GDM1 (cell line): Measurements from ENCODE around the gene TMPRSS9.
A peak's percentile ranks its signal among the peaks of the same experiment; 100 is the strongest.
"Not testable (repeated sequence)": the region's sequence is repeated elsewhere in the genome, so short reads cannot be mapped to it uniquely, and the experiment has no call there.

Experiments
- DNase-seq: peaks from one replicate; lab custom pipeline; 2025; lab: John Stamatoyannopoulos, UW

Gene TMPRSS9

GRCh38 chr19:2461751-2462634 lies 101.9 kb downstream of the TMPRSS9 start:
- DNase-seq = no peak

DNA sequence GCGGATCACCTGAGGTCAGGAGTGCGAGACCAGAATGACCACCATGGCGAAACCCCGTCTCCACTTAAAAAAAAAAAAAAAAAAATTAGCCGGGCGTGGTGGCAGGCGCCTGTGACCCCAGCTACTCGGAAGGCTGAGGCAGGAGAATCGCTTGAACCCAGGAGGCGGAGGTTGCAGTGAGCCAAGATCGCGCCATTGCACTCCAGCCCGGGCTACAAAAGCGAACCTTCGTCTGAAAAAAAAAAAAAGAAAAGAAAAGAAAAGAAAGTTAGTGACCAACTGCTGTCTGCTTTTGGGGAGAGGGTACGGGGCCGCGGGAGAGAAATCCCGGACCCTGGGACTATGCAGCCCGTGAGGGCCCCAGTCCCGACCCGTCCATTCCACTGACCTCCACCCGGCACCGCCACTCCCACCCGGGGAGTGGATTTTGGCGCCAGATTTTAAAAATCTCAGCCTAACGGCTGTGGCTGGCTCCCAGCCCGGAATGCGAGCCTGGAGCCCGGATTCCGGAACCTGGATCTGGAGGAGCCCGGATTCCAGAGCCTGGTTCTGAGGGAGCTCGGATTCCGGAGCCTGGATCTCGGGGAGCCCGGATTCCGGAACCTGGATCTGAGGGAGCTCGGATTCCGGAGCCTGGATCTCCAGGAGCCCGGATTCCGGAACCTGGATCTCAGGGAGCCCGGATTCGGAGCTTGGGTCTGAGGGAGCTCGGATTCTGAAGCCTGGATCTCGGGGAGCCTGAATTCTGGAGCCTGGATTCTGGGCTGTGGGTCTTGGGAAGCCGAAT lies 102.8 kb downstream of the TMPRSS9 start:
- DNase-seq = no peak

DNA sequence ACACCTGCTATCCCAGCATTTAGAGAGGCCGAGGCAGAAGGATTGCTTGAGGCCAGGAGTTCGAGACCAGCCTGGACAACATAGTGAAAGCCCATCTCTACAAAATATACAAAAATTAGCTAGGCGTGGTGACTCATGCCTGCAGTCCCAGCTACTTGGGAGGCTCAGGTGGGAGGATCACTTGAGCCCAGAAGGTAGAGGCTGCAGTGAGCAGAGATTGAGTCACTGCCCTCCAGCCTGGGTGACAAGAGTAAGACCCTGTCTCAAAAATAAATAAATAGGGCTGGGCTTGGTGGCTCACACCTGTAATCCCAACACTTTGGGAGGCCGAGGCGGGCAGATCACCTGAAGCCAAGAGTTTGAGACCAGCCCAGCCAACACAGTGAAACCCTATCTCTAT lies 103.6 kb downstream of the TMPRSS9 start:
- not testable (repeated sequence) for DNase-seq

- DNase-seq = no peak
Observed at GRCh38 chr19:2464389-2464788, 104.3 kb downstream of the TMPRSS9 start.

GRCh38 chr19:2468596-2468995 lies 108.5 kb downstream of the TMPRSS9 start:
- DNase-seq = no peak

DNA sequence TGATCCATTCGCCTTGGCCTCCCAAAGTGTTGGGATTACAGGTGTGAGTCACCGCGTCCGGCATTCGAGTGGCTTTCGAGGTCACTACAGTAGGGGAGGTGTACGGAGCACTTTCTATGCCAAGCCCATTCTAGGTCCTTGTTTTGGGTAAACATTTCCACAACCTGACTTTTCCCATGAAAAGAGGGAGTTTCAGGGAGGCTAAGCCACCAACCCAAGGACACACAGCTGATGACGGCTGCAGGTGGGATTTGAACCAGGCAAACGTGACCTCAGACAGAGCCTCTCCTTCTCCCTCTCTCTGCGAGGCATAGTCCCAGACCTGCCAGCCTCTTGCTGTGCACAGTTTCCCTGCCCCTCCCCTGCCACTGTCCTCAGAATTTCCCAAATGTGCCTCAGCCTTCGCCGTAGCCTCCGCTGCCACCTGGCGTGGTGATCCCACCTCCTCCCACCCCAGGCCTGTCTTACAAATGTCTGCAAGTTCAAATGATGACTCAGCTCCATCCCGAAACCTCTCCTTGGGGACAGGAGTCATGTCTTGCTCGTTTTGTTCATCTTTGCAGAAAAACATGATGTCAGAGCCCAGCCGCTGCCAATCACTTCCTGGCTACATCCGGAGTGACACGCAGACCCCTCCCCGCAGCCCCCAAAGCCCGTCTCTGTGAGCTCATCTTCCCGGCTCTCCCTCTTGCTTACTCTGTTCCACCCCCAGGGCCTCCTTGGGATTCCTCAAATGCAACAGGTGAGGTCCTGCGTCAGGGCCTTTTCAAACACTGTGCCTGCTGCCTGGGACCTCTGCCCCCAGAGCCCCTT lies 109.2 kb downstream of the TMPRSS9 start:
- no peak for DNase-seq

GRCh38 chr19:2469915-2470200 lies 109.8 kb downstream of the TMPRSS9 start:
- DNase-seq = not testable (repeated sequence)

DNA sequence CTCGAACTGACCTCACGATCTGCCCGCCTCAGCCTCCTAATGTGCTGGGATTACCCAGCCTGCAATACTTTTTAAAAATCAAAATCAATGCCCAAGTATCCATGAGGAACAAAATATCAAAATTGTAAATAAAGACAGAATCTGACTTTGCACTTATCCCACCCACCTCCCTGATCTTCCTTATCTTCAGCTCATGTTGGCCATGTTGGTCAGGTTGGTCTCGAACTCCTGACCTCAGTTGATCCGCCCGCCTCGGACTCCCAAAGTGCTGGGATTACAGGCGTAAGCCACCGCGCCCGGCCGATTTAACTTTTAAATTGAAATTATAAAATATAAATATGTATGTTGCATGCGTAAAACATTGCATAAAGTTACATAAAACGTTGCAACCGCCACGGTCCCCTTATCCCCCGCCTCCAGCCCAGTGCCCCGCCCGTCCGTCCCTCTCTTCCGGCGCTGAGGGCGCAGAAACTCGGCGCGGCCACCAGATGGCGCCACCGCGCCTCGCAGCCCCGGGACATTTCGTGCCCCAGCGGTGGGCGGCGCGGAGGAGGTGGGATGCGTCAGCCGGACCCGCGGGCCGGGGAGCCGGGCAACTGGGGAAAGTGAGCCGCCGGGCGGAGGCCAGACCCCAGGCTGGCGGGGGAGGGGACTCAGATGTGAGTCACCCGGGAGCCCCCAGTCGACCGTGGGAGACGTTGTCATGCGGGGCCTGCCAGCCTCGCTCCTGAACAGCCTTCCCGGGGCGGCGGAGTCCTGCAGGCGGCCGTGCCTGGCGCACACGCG lies 114.4 kb downstream of the TMPRSS9 start:
- peak; percentile 60 for DNase-seq

DNA sequence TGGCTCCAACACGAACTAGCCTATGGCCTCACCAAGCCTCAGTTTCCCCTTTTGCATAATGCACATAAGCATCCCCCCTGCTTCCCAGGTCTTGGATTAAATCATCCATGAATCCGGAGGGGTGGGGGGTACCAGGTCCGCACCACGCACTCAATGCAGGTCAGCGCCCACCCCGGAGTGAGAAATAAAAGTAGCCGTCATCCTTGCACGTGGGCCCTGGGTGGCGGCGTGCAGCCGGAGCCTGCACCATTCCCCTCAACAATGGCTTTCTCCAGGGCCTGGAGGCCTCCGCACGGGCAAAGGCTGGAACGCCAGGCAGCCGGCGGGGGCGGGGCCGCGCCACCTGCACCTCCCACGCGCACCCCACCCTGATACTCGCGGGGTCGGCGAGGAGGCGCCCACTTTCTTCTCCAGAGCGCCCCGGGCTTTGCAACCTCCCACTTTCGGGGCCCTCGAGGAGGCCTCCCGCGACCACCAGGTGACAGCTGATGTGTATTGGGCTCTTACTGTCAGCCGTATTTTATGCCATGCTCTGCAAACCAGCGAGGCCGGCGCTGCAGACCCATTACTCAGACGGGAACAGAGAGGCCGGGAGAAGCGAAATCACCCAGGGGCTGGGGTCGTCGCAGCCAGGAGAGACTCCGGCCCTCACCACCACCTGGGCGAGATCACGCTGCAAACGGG lies 115.1 kb downstream of the TMPRSS9 start:
- peak; percentile 49 for DNase-seq
